ENCODE measurements around the gene SLC7A14. TPM values are rescaled to one million over a fixed set of nuclear protein-coding genes. Genes with fewer than 3 reads are reported as not detected.

SLC7A14 gene
- total RNA-seq, 1 experiment from 2014 or later = not detected

GRCh38 chr3:170487031-170487430 lies 98.8 kb downstream of the SLC7A14 start:
- Histone ChIP-seq H3K36me3 (ENCODE audit: control insufficient read depth in 1 of 2, insufficient read depth in 2 of 2, low read length in 2 of 2) (no peaks in the 10 kb centered on the region), H3K27ac (ENCODE audit: low read depth, low read length) (no peak overlapping the region), H3K27me3 (ENCODE audit: insufficient read depth, low read length) (no peaks in the 10 kb centered on the region), H3K9me3 (ENCODE audit: control insufficient read depth in 1 of 2, insufficient read depth in 1 of 2, low read depth in 1 of 2, low read length in 2 of 2) (no peaks in the 10 kb centered on the region), H3K9me2 (ENCODE audit: insufficient read depth) (no peaks in the 10 kb centered on the region), H4K20me1 (ENCODE audit: insufficient read depth) (no peaks in the 10 kb centered on the region), H2AFZ (ENCODE audit: low read depth, low read length, poor library complexity, severe bottlenecking) (no peak overlapping the region), H3K4me1 (ENCODE audit: control insufficient read depth in 1 of 2, insufficient read depth in 2 of 2, low read length in 2 of 2) (no peaks in the 10 kb centered on the region), H3K79me2 (ENCODE audit: insufficient read depth, low read length) (no peaks in the 10 kb centered on the region), H3K9ac (ENCODE audit: low read length) (no peak overlapping the region), H3K4me2 (ENCODE audit: low read length) (no peak overlapping the region), H3K4me3 (replicated peaks in 1 of 2; ENCODE audit: low read depth in 1 of 2, low read length in 2 of 2) (no peak overlapping the region)
- ChIA-PET POLR2A (no interaction called here), RAD21 (ENCODE audit: low non-redundant PET in 1 of 2, low total read pairs in 2 of 2, uncharacterized antibody in 2 of 2, unreplicated experiment in 2 of 2) (no interaction called here), CTCF (interaction anchor here (0.6 to 1.7 kb wide), 2 partner anchors 10 to 44 kb away, joined by 3 to 5 read pairs; no protein-coding TSS in a partner anchor)
- DNase-seq (ENCODE audit: low read depth, low spot score) (no peak), ATAC-seq (no peak)
- BruUV-seq (replicated peaks) = no TSS peak
- no peak for TF ChIP-seq POLR2AphosphoS5 (IDR thresholded peaks at IDR 0.05; ENCODE audit: low read depth, low read length)
- intact Hi-C loops (cut with micrococcal nuclease) = no loop called here

GRCh38 chr3:170486398-170486797 lies 99.5 kb downstream of the SLC7A14 start:
- Histone ChIP-seq H3K27ac (ENCODE audit: low read depth, low read length) (no peak overlapping the region), H2AFZ (ENCODE audit: low read depth, low read length, poor library complexity, severe bottlenecking) (no peak overlapping the region), H3K4me2 (ENCODE audit: low read length) (no peak overlapping the region), H3K9me2 (ENCODE audit: insufficient read depth) (no peaks in the 10 kb centered on the region), H3K36me3 (ENCODE audit: control insufficient read depth in 1 of 2, insufficient read depth in 2 of 2, low read length in 2 of 2) (no peaks in the 10 kb centered on the region), H3K4me3 (replicated peaks in 1 of 2; ENCODE audit: low read depth in 1 of 2, low read length in 2 of 2) (no peak overlapping the region), H3K9ac (ENCODE audit: low read length) (no peak overlapping the region), H3K79me2 (ENCODE audit: insufficient read depth, low read length) (no peaks in the 10 kb centered on the region), H3K9me3 (ENCODE audit: control insufficient read depth in 1 of 2, insufficient read depth in 1 of 2, low read depth in 1 of 2, low read length in 2 of 2) (no peaks in the 10 kb centered on the region), H3K27me3 (ENCODE audit: insufficient read depth, low read length) (no peaks in the 10 kb centered on the region), H4K20me1 (ENCODE audit: insufficient read depth) (no peaks in the 10 kb centered on the region), H3K4me1 (ENCODE audit: control insufficient read depth in 1 of 2, insufficient read depth in 2 of 2, low read length in 2 of 2) (no peaks in the 10 kb centered on the region)
- BruUV-seq (replicated peaks) = no TSS peak
- TF ChIP-seq, protein P1, sequence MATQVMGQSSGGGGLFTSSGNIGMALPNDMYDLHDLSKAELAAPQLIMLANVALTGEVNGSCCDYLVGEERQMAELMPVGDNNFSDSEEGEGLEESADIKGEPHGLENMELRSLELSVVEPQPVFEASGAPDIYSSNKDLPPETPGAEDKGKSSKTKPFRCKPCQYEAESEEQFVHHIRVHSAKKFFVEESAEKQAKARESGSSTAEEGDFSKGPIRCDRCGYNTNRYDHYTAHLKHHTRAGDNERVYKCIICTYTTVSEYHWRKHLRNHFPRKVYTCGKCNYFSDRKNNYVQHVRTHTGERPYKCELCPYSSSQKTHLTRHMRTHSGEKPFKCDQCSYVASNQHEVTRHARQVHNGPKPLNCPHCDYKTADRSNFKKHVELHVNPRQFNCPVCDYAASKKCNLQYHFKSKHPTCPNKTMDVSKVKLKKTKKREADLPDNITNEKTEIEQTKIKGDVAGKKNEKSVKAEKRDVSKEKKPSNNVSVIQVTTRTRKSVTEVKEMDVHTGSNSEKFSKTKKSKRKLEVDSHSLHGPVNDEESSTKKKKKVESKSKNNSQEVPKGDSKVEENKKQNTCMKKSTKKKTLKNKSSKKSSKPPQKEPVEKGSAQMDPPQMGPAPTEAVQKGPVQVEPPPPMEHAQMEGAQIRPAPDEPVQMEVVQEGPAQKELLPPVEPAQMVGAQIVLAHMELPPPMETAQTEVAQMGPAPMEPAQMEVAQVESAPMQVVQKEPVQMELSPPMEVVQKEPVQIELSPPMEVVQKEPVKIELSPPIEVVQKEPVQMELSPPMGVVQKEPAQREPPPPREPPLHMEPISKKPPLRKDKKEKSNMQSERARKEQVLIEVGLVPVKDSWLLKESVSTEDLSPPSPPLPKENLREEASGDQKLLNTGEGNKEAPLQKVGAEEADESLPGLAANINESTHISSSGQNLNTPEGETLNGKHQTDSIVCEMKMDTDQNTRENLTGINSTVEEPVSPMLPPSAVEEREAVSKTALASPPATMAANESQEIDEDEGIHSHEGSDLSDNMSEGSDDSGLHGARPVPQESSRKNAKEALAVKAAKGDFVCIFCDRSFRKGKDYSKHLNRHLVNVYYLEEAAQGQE (IDR thresholded peaks at IDR 0.05; ENCODE audit: low read depth) = no peak
- TF ChIP-seq ZFX (IDR thresholded peaks at IDR 0.05) (no peak), RAD21 (IDR thresholded peaks at IDR 0.05; ENCODE audit: low read depth) (no peak), JUND (IDR thresholded peaks at IDR 0.05) (no peak), ZNF274 (IDR thresholded peaks at IDR 0.05; ENCODE audit: low read depth, low read length) (no peak), EZH2phosphoT487 (IDR thresholded peaks at IDR 0.05; ENCODE audit: borderline replicate concordance) (no peak), CEBPB (IDR thresholded peaks at IDR 0.05; ENCODE audit: low read depth) (no peak), EZH2 (IDR thresholded peaks at IDR 0.05) (no peak), POLR2AphosphoS5 (IDR thresholded peaks at IDR 0.05; ENCODE audit: low read depth, low read length) (no peak), CBX3 (IDR thresholded peaks at IDR 0.05; ENCODE audit: low read depth) (no peak), ZBTB33 (IDR thresholded peaks at IDR 0.05; ENCODE audit: extremely low read depth, insufficient replicate concordance, low read length) (no peak), YY1 (IDR thresholded peaks at IDR 0.05; ENCODE audit: extremely low read depth, insufficient replicate concordance, low read depth, low read length) (no peak), ELF1 (IDR thresholded peaks at IDR 0.05; ENCODE audit: borderline replicate concordance, low read depth) (no peak), SP1 (IDR thresholded peaks at IDR 0.05; ENCODE audit: low read depth) (no peak), TCF7L2 (IDR thresholded peaks at IDR 0.05; ENCODE audit: borderline replicate concordance, extremely low read depth, insufficient read depth, insufficient read length) (no peak)
- DNase-seq (ENCODE audit: low read depth, low spot score) = no peak
- ChIA-PET RAD21 (ENCODE audit: low non-redundant PET in 1 of 2, low total read pairs in 2 of 2, uncharacterized antibody in 2 of 2, unreplicated experiment in 2 of 2) (no interaction called here), POLR2A (no interaction called here), CTCF (interaction anchor here (1.7 kb wide), 1 partner anchor 10 kb away, joined by 5 read pairs; no protein-coding TSS in a partner anchor)
- intact Hi-C loops (cut with micrococcal nuclease) = no loop called here
- no peak for ATAC-seq
